GM10266 (cell line): Measurements from ENCODE around the gene NEURL3.

Experiments used
- DNase-seq: peaks from one replicate; pipeline ENCODE4 v3.0.0; 2012; ENCODE audit errors: extremely low spot score
- TF ChIP-seq, protein P1 (sequence below): IDR thresholded peaks from 2 replicates; pipeline ENCODE4 v1.5.1; 2012; ENCODE audit warnings: mild to moderate bottlenecking, low read depth; ENCODE audit not compliant: control insufficient read depth, insufficient read depth; ENCODE audit errors: missing control alignments

NEURL3 gene

DNA sequence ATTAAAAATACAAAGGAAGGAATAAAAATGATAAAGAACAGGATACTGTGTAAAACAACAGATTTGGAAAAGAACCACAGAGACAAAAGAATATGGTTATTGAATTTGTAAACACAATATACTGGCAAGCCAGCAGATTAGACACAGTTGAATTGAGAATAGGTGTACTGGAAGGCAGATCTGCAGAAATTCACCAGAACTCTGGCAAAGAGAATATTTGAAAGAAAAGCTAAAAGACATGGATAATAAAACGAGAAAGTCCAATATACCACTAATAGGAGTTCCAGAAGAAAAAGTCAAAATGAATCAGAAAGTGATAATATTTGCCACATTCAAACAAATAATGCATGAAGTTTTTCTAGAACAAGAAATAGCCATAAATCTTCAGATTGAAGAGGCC, 11.9 kb upstream of the NEURL3 start:
- TF ChIP-seq, protein P1, sequence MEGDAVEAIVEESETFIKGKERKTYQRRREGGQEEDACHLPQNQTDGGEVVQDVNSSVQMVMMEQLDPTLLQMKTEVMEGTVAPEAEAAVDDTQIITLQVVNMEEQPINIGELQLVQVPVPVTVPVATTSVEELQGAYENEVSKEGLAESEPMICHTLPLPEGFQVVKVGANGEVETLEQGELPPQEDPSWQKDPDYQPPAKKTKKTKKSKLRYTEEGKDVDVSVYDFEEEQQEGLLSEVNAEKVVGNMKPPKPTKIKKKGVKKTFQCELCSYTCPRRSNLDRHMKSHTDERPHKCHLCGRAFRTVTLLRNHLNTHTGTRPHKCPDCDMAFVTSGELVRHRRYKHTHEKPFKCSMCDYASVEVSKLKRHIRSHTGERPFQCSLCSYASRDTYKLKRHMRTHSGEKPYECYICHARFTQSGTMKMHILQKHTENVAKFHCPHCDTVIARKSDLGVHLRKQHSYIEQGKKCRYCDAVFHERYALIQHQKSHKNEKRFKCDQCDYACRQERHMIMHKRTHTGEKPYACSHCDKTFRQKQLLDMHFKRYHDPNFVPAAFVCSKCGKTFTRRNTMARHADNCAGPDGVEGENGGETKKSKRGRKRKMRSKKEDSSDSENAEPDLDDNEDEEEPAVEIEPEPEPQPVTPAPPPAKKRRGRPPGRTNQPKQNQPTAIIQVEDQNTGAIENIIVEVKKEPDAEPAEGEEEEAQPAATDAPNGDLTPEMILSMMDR = no peak
- no peak for DNase-seq

DNA sequence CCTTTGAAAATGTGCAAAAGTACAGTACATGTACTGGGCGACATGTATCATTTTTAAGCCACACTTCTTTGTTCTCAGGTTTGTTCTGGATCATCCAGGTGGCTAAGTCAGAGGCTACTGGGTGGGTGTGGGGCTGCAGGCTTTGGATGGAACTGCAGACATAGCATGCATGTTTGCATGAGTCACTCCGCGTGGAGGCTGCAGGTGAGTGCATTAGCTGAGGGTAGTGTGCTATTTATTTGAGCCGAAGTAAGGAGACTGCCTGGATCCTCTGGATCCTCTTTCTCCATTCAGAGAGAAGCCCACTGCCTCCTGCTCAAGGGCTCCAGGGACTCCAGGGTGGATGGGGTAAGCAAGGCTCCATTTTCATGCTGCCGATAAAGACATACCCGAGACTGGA, 9.4 kb upstream of the NEURL3 start:
- no peak for DNase-seq

DNA sequence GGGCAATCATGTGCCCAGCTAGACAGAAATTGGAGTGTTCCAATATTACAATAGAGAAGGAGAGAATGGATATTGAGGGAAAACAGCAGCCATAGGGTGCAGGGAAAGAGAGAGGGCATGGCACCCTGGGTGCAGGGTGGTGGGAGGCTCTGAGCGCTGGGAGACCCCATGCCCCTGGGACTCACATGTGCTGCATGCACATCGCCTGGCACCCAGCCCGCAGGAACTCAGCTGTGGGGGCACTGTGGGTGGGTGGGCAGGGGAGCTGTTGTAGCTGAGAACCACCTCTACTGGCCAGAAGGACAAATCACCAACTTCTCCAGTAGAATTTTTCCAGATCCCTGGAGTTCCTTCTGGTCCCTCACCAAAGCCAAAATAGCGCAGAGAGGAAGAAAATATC, 7.2 kb upstream of the NEURL3 start:
- TF ChIP-seq, protein P1 = no peak
- DNase-seq = no peak

More for the DNA sequence above, 9.4 kb upstream of the NEURL3 start:
- TF ChIP-seq, protein P1 = no peak

DNA sequence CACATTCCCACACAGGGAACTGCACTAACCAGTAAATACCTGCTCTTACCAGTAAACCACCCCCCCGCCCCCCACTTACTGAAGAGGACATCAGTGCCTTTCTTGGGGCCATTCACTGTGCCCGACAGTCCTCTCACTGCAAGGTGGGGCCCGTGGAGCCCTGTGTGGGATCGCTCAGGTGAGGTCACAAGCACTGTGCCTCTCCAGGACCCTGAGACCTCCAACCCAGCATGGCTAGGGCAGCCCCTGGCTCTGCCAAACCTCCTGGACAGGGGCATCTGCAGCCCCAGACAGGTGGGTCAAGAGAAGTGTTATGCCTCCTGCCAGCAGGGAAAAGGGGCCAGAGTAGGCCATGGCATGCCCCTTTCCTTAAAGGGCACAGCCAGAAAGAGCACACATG, 6.7 kb upstream of the NEURL3 start:
- TF ChIP-seq, protein P1 = no peak
- DNase-seq = no peak

DNA sequence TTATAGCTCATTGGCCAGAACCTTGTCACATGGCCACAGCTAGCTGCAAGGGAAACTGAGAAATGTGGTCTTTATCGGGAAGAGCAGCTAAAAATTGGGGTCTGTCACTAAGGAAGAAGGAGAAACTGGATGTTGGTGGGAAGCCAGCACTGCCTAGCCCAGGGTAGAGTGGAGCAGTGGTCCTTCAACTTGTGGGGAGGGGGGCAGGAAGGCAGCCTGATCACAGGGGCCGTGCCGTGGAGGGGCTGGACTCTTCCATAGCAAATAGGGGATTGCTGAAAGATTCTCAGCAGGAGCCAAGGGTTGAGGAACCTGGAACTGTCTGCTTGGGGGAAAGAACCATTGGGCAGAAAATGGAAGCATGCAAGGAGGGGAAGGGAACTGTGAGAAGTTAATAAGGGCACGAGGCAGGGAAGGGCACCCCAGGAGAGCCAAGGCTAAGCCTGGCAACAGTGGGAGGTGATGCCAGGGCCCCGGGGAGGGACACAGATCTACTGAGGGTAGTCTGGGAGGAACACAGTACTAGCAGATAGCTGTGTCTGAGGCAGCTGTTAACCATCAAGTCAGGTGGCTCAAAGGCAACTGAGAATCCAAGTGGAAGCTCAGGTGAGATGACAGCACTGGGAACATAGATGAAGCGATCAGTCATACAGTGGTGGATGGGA, 5.9 kb upstream of the NEURL3 start:
- no peak for DNase-seq
- TF ChIP-seq, protein P1 = no peak

DNA sequence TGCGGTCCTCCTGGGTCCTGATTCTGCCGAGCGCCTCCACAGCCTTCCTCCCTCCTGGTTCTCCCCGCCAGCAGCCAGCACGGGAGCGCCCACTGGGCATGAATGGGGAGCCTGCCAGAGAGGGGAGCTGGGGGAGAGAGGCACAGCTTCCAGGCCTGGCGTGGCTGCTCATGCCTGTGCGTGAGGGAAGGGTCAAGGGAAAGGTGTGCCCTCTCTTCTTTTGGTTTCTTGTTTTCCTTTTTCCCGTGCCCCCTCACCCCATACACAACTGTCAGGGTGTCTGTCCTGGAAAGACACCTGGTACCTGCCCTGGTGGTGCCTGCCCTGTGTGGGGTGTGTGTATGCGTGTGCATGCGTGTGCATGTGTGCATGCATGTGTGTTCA, 4.7 kb upstream of the NEURL3 start:
- no peak for DNase-seq
- TF ChIP-seq, protein P1 = no peak

DNA sequence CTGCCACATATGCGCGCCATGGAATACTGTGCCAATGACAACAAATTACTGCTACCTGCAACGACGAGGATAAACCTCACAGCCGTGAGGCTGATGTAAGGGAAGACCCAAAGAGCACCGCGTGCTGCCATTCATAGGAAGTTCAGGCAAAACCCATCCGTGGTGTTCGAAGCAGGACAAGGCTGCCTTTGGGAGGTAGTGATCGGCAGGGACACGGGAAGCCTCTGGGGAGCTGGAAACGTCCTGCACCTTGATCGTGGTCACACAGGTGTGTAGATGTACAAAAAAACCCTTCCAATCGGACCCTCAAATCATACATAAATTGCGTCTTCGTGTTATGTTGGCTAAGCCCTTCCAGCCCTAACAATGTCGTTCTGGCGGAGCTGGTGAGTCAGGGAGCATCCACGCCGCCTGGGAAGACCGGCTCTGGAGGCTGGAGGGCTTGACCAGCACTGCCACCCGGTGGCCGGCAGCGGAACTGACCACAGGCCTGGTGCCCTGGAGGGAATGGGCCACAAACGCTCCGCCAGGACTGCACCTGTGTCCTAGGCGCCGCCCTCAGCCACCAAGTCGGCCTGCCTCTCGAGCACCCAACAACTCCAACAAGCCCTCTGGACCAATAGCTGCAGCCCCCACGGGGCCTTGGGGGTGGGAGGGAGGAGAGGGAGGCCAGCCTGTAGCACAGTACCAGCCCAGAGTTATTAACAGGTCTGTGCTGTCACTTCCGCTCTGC, 4.1 kb upstream of the NEURL3 start:
- TF ChIP-seq, protein P1 = peak; percentile 98
- peak; percentile 83 for DNase-seq
